ENCODE data around the gene GAA.
"Not testable (repeated sequence)": the region's sequence is repeated elsewhere in the genome, so short reads cannot be mapped to it uniquely, and the experiment has no call there.

Gene GAA

GRCh38 chr17:80084773-80085172, 16.6 kb upstream of the GAA start:
- DNase-seq = no peak

- no peak for DNase-seq
Measured at GRCh38 chr17:80086081-80086480, 15.3 kb upstream of the GAA start.

DNA sequence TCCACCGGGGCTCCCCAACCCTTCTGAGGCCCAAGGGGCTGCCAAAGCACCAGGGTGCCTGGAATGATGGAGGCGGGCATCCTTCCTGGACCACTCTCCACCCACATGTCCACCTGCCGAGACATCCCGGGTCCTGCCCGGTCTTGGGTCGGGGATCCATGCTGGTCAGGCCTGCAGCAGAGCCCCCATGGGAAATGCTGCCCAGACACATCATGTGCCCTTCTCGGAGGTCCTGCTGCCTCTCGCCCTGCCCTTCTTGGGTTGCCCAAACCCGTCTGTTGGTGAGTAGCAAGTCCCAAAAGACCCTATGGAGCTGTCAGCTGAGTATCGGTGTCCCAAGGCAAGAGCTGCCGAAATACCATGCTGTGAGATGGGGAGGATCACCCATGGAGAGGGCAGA, 14.8 kb upstream of the GAA start:
- no peak for DNase-seq

- DNase-seq = no peak
Measured at GRCh38 chr17:80087346-80088265, 13.8 kb upstream of the GAA start.

GRCh38 chr17:80089762-80090161, 11.6 kb upstream of the GAA start:
- no peak for DNase-seq

- DNase-seq = not testable (repeated sequence)
Measured at GRCh38 chr17:80090164-80090563, 11.2 kb upstream of the GAA start.

DNA sequence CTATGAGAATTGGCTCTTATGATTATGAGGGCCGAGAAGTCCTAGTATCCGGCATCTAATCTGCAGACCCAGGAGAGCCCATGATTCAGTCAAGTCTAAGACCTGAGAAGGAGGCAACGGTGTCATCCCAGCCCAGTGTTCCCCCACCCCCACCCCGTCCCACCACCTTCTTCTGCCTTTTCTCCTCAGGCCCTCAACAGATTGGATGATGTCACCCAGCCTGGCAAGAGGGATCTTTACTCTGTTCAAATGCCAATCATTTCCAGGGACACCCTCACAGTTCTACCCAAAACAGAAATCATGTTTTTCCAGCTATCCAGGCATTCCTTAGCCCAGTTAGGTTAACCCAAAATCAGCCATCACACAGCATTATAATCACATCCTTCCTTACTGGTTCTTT, 10.0 kb upstream of the GAA start:
- DNase-seq = no peak

- no peak for DNase-seq
Measured at GRCh38 chr17:80092959-80093358, 8.4 kb upstream of the GAA start.

DNA sequence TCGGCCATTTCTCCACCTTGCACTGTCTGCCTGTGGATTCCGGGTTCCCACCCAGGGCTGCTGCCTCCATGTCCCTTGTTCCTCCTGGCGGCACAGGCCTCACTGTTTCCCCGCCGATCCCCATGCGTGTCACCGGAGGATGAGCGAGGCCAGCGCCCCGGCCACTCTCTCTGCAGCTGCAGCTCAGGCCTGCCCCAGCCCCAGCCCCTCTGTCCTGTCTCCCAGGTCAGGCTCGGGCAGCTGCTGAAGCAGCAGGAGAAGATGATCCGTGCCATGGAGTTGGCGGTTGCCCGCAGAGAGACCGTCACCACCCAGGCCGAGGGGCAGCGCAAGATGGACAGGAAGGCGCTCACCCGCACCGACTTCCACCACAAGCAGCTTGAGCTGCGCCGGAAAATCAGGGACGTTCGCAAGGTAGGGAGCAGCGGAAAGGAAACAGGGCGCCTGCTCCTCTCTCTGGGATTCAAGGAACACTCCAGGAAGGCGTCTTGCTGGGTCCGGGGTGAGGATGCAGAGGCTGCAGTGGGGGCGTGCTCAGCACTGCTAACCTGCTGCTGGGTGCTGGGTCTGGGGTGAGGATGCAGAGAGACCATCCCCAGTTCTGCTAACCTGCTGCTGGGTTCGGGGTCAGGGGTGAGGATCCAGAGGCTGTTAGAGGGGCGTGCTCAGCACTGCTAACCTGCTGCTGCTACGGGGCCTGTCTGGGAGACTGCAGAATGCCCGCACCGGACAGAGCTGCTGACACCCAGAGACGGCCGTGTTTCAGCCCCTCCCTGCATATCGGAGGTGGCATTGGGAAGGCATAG, 6.1 kb upstream of the GAA start:
- DNase-seq = no peak

DNA sequence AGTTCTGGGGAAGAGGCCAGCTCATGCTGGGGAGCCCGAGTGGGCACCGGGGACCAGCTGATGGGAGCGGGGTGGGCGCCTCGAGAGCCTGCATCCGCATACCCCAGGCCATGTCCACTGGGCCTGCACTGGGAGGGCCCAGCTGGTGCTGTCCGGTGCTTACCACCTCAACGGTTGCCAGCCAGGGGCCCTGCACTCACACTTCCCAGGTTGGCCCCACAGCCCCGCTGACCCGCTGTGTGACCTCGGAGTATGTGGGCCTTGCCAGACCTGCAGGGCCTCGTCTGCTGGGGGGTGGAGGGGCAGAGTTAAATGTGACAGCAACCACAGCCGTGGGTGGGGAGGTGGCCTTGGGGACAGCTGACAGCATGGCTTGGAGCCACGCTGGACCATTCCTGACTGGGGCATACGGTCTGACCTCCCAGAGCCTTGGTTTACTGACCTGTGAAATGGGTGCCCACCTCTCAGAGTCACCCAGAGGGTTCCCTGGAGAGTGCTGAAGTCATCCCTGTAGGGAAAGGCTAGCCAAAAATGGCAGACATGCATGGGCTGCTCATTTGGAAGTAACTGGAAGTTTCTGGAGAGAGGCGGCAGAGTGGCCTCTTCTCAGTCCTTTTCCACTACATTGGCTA, 5.4 kb upstream of the GAA start:
- no peak for DNase-seq

DNA sequence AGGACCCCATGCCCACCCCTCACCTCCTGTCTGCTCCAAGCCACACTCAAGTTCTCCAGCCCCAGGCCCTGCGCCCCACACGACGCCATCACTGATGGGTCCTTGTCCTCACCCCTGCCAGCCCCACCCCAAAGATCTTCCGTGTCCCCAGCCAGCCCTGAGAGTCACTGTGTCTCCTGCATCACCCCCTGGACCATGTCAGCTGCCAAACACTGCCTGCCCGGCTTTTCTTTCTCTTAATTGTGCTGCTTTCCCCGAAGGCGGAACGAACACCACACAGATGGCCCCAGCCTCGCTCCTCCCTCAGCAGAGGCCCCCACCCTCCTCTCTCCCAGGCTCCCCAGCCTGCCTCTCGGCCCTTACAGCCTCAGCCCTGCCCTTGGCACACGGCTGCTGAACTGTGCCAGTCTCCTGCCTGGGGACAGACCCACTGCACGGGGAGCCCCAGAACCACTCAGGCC, 4.8 kb upstream of the GAA start:
- DNase-seq = no peak

DNA sequence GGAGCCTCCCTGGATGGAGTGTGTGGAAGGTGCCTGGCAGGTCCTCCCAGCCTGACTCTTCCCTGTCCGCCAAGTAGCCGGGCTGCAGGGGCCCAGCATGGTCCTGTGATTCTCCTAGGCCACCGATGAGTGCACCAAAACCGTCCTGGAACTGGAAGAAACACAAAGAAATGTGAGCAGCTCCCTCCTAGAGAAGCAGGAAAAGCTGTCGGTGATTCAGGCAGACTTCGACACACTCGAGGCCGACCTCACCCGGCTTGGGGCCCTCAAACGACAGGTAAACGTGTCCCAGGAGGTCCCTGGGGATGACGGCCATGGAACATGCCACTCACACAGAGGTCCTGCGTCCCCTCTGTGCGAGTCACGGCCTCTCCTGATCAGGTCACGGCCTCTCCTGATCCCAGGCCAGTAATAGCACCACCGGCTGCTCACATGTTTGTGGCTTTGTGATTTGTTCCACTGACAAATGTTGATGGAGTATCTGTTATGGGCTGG, 4.2 kb upstream of the GAA start:
- DNase-seq = no peak

- DNase-seq = no peak
Measured at GRCh38 chr17:80097844-80098691, 3.3 kb upstream of the GAA start.

GRCh38 chr17:80099291-80100034, 1.9 kb upstream of the GAA start:
- DNase-seq = no peak

DNA sequence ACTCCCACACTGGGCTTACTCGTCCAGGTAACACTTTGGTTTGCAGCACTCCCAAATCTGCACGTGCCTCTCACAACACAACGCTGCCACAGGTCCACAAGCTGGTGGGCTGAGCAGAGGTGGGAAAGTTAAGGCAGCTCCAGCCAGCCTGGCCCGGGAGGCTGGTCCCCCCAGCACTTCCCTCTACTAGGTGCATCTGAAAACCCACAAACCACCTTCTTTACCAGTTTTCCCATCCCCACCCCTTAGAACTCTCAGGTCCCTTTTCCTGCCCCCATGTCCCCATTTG, 1.4 kb upstream of the GAA start:
- DNase-seq = no peak

GRCh38 chr17:80101946-80102663, 724 bp downstream of the GAA start:
- peak; percentile 41 for DNase-seq

- no peak for DNase-seq
Measured at GRCh38 chr17:80102664-80103448, 1.5 kb downstream of the GAA start.

DNA sequence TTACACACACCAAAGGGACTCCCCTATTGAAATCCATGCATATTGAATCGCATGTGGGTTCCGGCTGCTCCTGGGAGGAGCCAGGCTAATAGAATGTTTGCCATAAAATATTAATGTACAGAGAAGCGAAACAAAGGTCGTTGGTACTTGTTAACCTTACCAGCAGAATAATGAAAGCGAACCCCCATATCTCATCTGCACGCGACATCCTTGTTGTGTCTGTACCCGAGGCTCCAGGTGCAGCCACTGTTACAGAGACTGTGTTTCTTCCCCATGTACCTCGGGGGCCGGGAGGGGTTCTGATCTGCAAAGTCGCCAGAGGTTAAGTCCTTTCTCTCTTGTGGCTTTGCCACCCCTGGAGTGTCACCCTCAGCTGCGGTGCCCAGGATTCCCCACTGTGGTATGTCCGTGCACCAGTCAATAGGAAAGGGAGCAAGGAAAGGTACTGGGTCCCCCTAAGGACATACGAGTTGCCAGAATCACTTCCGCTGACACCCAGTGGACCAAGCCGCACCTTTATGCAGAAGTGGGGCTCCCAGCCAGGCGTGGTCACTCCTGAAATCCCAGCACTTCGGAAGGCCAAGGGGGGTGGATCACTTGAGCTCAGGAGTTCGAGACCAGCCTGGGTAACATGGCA, 2.2 kb downstream of the GAA start:
- DNase-seq = no peak

DNA sequence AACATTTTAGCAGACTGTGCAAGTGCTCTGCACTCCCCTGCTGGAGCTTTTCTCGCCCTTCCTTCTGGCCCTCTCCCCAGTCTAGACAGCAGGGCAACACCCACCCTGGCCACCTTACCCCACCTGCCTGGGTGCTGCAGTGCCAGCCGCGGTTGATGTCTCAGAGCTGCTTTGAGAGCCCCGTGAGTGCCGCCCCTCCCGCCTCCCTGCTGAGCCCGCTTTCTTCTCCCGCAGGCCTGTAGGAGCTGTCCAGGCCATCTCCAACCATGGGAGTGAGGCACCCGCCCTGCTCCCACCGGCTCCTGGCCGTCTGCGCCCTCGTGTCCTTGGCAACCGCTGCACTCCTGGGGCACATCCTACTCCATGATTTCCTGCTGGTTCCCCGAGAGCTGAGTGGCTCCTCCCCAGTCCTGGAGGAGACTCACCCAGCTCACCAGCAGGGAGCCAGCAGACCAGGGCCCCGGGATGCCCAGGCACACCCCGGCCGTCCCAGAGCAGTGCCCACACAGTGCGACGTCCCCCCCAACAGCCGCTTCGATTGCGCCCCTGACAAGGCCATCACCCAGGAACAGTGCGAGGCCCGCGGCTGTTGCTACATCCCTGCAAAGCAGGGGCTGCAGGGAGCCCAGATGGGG, 3.1 kb downstream of the GAA start:
- DNase-seq = no peak

All from CD4-positive, alpha-beta T cell treated with Interleukin-17A for 4 hours (primary cell).